A673 (cell line): ENCODE measurements around the gene EPHA4. TPM values are rescaled to one million over a fixed set of nuclear protein-coding genes. Genes with fewer than 3 reads are reported as not detected.

Experiments
- BruUV-seq: library from RNA; stranded (reverse); fragments of 400-500 nt; replicated peaks from 2 replicates; lab custom pipeline; 2021; lab: Mats Ljungman, UMichigan
- CTCF ChIA-PET: fragments of 300-600 bp; sonication (Branson Sonifier 250); formaldehyde crosslinking; loops from one replicate; lab custom pipeline; 2022; ENCODE audit warnings: antibody characterized with exemption; lab: Charles Lee
- POLR2A ChIA-PET: fragments of 300-600 bp; sonication (Branson Sonifier 250); formaldehyde crosslinking; loops from one replicate; lab custom pipeline; 2022; ENCODE audit warnings: antibody characterized with exemption; ENCODE audit not compliant: low non-redundant PET; lab: Charles Lee
- DNase-seq: peaks from one replicate; pipeline ENCODE4 v3.0.0-alpha.2; 2015; ENCODE audit warnings: low spot score
- H3K27ac ChIP-seq: fragments of 200-600 bp; sonication (generic); 2 replicates; pipeline ENCODE4 v1.5.1; 2016; ENCODE audit warnings: mixed run types, low read depth, mild to moderate bottlenecking, mixed read lengths, antibody characterized with exemption, low read length; ENCODE audit not compliant: poor library complexity, severe bottlenecking
- H3K27me3 ChIP-seq: fragments of 200-600 bp; sonication (generic); replicated peaks from 2 replicates; pipeline ENCODE4 v1.6.1; 2017; ENCODE audit warnings: mixed run types, low read depth, mild to moderate bottlenecking, mixed read lengths, antibody characterized with exemption, low read length; ENCODE audit not compliant: insufficient read depth, poor library complexity
- H3K36me3 ChIP-seq: fragments of 200-600 bp; sonication (generic); 2 replicates; pipeline ENCODE4 v1.6.1; 2016; ENCODE audit warnings: mixed run types, mild to moderate bottlenecking, mixed read lengths, antibody characterized with exemption, low read length; ENCODE audit not compliant: insufficient read depth, poor library complexity, severe bottlenecking
- H3K4me1 ChIP-seq: fragments of 200-600 bp; sonication (generic); 2 replicates; pipeline ENCODE4 v1.6.1; 2017; ENCODE audit warnings: mixed run types, mild to moderate bottlenecking, mixed read lengths, antibody characterized with exemption, low read length; ENCODE audit not compliant: insufficient read depth, poor library complexity, severe bottlenecking
- H3K4me3 ChIP-seq: fragments of 200-600 bp; sonication (generic); 2 replicates; pipeline ENCODE4 v1.5.1; 2016; ENCODE audit warnings: low read depth, mixed run types, mild to moderate bottlenecking, mixed read lengths, low read length; ENCODE audit not compliant: poor library complexity, severe bottlenecking
- H3K9me3 ChIP-seq: fragments of 200-600 bp; sonication (generic); 2 replicates; pipeline ENCODE4 v1.6.1; 2016; ENCODE audit warnings: mixed run types, low read depth, mild to moderate bottlenecking, mixed read lengths, antibody characterized with exemption, low read length; ENCODE audit not compliant: poor library complexity, severe bottlenecking
- CTCF ChIP-seq: fragments of 300-800, 200-600 bp; sonication (generic); conservative IDR thresholded peaks from 2 replicates; pipeline ENCODE4 v1.5.1; 2017; ENCODE audit warnings: low read depth, mild to moderate bottlenecking, antibody characterized with exemption, low read length, moderate library complexity, mixed read lengths
- EZH2 ChIP-seq: fragments of 200-600 bp; sonication (generic); IDR thresholded peaks from 2 replicates; pipeline ENCODE4 v1.6.1; 2017; ENCODE audit warnings: borderline replicate concordance, low read depth, mild to moderate bottlenecking, mixed read lengths, antibody characterized with exemption, low read length; ENCODE audit not compliant: poor library complexity, severe bottlenecking
- intact Hi-C: fragments of 100-400 bp; cut with micrococcal nuclease; formaldehyde crosslinking; loops from one replicate; pipeline ENCODE4 v1.10.0; 2022; ENCODE audit not compliant: unreplicated experiment
- total RNA-seq: library from RNA; stranded (reverse); gene quantifications from 2 replicates; pipeline ENCODE4 v1.2.3, GENCODE V29; 2021

The EPHA4 gene
- total RNA-seq, 1 experiment from 2014 or later, result 39.5 TPM

- POLR2A ChIA-PET, result no interaction called here
- intact Hi-C loops, result no loop called here
Measured at GRCh38 chr2:221529943-221530652, 42.0 kb downstream of the EPHA4 start.

DNA sequence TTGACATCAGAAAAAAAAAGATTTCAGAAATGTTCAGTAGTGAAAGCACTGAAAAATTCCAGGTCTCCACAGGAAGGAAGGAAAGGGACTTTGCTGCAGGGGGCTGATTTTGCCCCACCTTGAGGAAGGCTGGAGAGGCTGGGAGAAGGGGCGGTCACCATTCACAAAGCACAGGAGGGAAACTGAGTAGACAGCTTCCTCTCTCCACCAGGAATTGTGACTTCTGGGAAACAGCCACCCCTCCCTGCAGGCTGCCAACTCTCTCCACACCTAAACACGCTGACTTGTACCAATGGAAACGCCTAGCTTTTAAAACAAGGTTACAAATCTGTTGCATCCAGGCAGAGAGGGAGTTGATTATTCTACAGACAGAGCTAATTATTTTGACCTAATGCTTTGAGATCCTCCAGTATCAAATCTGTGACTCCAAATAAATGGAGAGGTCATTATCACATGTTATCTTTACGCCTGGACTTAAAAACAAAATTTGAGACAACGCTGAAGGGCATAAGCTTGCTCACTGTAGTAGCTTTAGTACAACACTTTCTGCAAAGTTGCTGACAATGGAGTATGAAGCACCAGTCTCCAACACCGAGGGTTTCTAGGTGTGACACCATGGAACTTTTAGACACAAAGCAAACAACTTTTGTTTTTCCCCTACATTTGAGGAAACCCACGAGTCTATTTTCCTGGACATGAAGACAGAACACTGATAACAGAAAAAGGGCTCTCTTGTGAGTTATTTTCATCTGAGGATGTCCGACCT lies 42.7 kb downstream of the EPHA4 start:
- DNase-seq, result no peak
- intact Hi-C loops, result no loop called here
- Histone ChIP-seq H3K4me1 (peaks cover 45% of the 10 kb centered on the region), H3K4me3 (peak overlapping the region; percentile 16), H3K36me3 (no peaks in the 10 kb centered on the region), H3K27me3 (no peaks in the 10 kb centered on the region), H3K9me3 (no peaks in the 10 kb centered on the region), H3K27ac (peak overlapping the region; percentile 63)
- CTCF ChIA-PET, result no interaction called here
- BruUV-seq, result no TSS peak
- POLR2A ChIA-PET, result no interaction called here
- TF ChIP-seq EZH2 (no peak), CTCF (no peak)

More at GRCh38 chr2:221529943-221530652, 42.0 kb downstream of the EPHA4 start:
- peak overlapping the region; percentile 63 for H3K27ac ChIP-seq
- no peak for TF ChIP-seq CTCF
- no peak for TF ChIP-seq EZH2
- DNase-seq, result peak; percentile 92
- no peaks in the 10 kb centered on the region for H3K36me3 ChIP-seq
- CTCF ChIA-PET, result no interaction called here
- peaks cover 45% of the 10 kb centered on the region for H3K4me1 ChIP-seq
- H3K4me3 ChIP-seq, result peak overlapping the region; percentile 16
- H3K9me3 ChIP-seq, result no peaks in the 10 kb centered on the region
- no TSS peak for BruUV-seq
- no peaks in the 10 kb centered on the region for H3K27me3 ChIP-seq

- POLR2A ChIA-PET, result no interaction called here
- H3K27ac ChIP-seq, result peak overlapping the region; percentile 18
- intact Hi-C loops, result no loop called here
- DNase-seq, result peak; percentile 7
- H3K27me3 ChIP-seq, result no peaks in the 10 kb centered on the region
- no TSS peak for BruUV-seq
- no peak overlapping the region for H3K4me3 ChIP-seq
- peaks cover 45% of the 10 kb centered on the region for H3K4me1 ChIP-seq
- no peaks in the 10 kb centered on the region for H3K9me3 ChIP-seq
- H3K36me3 ChIP-seq, result no peaks in the 10 kb centered on the region
- CTCF ChIA-PET, result no interaction called here
- no peak for TF ChIP-seq EZH2
- TF ChIP-seq CTCF, result no peak
Measured at GRCh38 chr2:221527776-221528309, 44.3 kb downstream of the EPHA4 start.
